Coronary artery (tissue), 2 donors: Measurements from ENCODE around the gene MXRA7.
A peak's percentile ranks its signal among the peaks of the same experiment; 100 is the strongest.

Experiments
- DNase-seq: peaks from one replicate; pipeline ENCODE4 v3.0.0-alpha.2; 2017; ENCODE audit warnings: low spot score
- H3K27ac ChIP-seq, 2 donors: fragments of 200-600 bp; sonication (generic); one replicate each; pipeline ENCODE4 v1.5.1; 2016 to 2019
- H3K4me3 ChIP-seq: fragments of 200-600 bp; sonication (generic); 2 replicates; pipeline ENCODE4 v1.5.1; 2016; ENCODE audit warnings: mild to moderate bottlenecking, moderate library complexity
- CTCF ChIP-seq: fragments of 200-600 bp; sonication (generic); IDR thresholded peaks from one replicate; pipeline ENCODE4 v1.5.1; 2019; ENCODE audit warnings: antibody characterized with exemption

MXRA7 gene

GRCh38 chr17:76676629-76677028 lies 34.1 kb downstream of the MXRA7 start:
- no peak overlapping the region for H3K4me3 ChIP-seq
- TF ChIP-seq CTCF: no peak
- DNase-seq: no peak
- H3K27ac ChIP-seq: no peak overlapping the region

DNA sequence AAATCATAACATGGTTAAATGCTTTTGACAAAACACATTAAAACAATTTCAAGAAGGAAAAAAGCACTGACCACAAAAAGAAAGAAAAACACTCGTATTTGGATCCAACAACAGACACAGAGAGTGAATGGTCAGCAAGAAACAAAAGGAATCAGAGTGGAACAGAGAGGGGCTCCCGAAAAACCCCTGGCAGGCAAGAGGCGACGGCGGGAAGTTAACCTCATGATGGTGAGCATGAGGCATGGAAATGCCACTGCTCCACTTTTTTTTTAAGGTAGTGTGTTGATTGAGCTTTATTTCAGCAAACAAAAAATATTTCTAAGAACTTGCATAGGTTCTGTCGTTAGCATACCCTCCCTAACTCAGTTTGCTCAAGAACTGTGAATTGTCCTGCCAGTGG lies 35.1 kb downstream of the MXRA7 start:
- Histone ChIP-seq H3K27ac (no peak overlapping the region), H3K4me3 (no peak overlapping the region)
- no peak for DNase-seq
- no peak for TF ChIP-seq CTCF

- Histone ChIP-seq H3K27ac (no peak overlapping the region), H3K4me3 (no peak overlapping the region)
- TF ChIP-seq CTCF: no peak
- DNase-seq: no peak
These were observed 36.2 kb downstream of the MXRA7 start for GRCh38 chr17:76674600-76674999.

GRCh38 chr17:76673729-76674128 lies 37.0 kb downstream of the MXRA7 start:
- TF ChIP-seq CTCF: no peak
- H3K4me3 ChIP-seq: no peak overlapping the region
- no peak overlapping the region for H3K27ac ChIP-seq
- DNase-seq: no peak

- no peak for DNase-seq
- no peak overlapping the region for H3K27ac ChIP-seq
- H3K4me3 ChIP-seq: no peak overlapping the region
- TF ChIP-seq CTCF: no peak
These were observed 37.9 kb downstream of the MXRA7 start for GRCh38 chr17:76672892-76673291.

- Histone ChIP-seq H3K27ac (peak overlapping the region; percentile 80 to 85), H3K4me3 (peak overlapping the region; percentile 80)
- no peak for DNase-seq
- no peak for TF ChIP-seq CTCF
These were observed 38.4 kb downstream of the MXRA7 start for GRCh38 chr17:76672270-76672851.

DNA sequence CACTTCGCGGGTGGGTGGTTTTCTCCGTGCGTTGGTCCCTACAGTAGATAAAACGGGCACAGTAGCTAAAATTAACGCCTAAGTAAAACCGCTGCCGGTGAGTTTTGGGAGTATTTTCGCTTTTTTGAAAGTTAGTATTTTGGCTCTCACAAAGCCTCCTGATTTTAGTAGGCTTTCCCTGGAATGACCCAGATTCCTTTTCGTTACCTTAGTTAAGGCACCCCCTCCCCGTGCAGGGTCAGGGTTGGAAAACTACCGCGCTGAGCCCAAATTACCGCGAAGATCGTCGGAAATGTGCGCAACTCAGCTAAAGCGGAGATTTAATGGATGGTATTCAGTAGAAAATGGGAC lies 38.9 kb downstream of the MXRA7 start:
- TF ChIP-seq CTCF: no peak
- DNase-seq: no peak

More for the DNA sequence above, 38.9 kb downstream of the MXRA7 start:
- Histone ChIP-seq H3K27ac (peak overlapping the region; percentile 80 to 85), H3K4me3 (peak overlapping the region; percentile 80)
